GM12873 (cell line): ENCODE measurements around the gene TRAK1.

ENCODE experiments used
- CTCF ChIP-seq: IDR thresholded peaks from 2 replicates; pipeline ENCODE4 v1.5.1; 2012; ENCODE audit warnings: low read depth, mild to moderate bottlenecking, moderate library complexity, low read length, control low read depth; ENCODE audit not compliant: insufficient read depth; ENCODE audit errors: missing control alignments

Gene TRAK1

DNA sequence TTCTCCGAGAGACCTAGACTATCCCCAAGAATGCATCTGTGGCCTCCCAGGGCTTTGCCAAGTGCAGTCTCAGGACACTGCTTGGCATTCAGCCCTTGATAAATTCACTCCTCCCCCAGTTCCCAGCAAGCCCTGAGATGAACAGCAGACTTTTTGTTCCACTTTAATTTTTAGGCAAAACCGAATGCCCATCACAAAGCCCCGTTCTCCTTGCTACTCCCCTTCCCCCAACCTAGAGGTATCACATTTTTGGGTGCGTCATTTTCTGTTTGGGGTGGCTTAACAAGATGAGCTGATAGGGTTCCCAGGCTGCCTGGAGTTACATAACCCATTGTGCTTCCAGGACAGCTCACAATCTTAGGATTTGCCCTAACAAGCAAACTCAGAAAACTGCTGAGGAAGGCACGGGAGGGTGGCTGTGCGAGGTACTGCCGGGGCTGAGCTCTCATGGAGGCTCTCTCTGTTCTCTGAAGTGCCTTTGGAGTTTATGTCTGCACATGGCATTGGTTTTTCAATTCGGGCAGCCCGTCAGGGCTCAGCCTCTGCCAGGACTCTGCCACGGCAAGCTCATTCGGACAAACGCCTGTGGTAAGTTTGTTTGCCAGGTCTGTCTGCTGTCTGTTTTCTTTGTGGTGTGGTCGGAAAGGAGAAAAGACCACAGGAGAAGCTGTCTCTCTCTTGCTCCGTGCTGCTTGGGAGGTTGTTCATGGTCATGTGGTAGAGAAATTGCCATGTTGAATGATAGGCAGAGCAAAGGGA, at the start of gene TRAK1:
TRAK1 (plus strand) TSS at position 385 of the 759 bp plus-strand sequence; CDS start at position 498, 113 bp downstream.
- no peak for TF ChIP-seq CTCF

- no peak for TF ChIP-seq CTCF
These were observed 48.4 kb upstream of the TRAK1 start for GRCh38 chr3:42042747-42043098.

GRCh38 chr3:42043099-42043813, 47.9 kb upstream of the TRAK1 start:
- no peak for TF ChIP-seq CTCF

- TF ChIP-seq CTCF, result no peak
These were observed 45.4 kb upstream of the TRAK1 start for GRCh38 chr3:42045708-42046243.

- TF ChIP-seq CTCF, result no peak
These were observed 41.0 kb upstream of the TRAK1 start for GRCh38 chr3:42050126-42050525.

- no peak for TF ChIP-seq CTCF
These were observed 39.6 kb upstream of the TRAK1 start for GRCh38 chr3:42051384-42052131.

- TF ChIP-seq CTCF, result no peak
These were observed 39.0 kb upstream of the TRAK1 start for GRCh38 chr3:42052132-42052483.
